ENCODE measurements around the gene RRP9. TPM values are rescaled to one million over a fixed set of nuclear protein-coding genes. Genes with fewer than 3 reads are reported as not detected.

RRP9 gene
- total RNA-seq, 1 experiment from 2014 or later: 71.3 TPM

DNA sequence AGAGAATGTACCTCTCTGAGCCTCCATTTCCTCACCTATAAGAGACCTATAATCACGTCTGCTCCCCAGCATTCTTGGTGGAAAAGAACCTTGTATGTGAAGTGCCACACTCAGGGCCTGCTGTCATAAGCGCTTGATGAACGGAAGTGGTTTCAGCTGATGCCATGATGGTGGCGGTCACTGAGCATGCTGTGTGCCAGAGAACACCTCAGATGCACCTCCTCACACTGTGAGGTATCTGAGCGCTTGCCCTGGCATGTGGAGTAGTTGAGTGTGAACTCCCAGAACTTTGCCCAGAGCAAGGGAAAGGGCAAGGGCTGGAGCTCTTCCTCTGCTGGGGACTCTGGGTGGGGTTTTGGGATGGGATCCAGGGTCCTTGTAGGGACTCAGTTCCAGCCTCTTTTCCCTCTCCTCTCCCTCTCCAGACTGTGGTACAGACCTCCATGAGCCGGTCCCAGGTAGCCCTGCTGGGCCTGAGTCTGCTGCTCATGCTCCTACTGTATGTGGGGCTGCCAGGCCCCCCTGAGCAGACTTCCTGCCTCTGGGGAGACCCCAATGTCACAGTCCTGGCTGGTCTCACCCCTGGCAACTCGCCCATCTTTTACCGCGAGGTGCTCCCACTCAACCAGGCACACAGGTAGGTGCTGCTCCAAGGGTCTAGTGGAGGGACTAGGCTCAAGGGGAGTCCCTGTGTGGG lies 35.9 kb upstream of the RRP9 start:
- no peak for TF ChIP-seq POLR2AphosphoS5 (IDR thresholded peaks at IDR 0.05; ENCODE audit: low read depth, low read length)
- no peak for TF ChIP-seq RAD21 (IDR thresholded peaks at IDR 0.05; ENCODE audit: low read depth)
- TF ChIP-seq EZH2phosphoT487 (IDR thresholded peaks at IDR 0.05; ENCODE audit: borderline replicate concordance): no peak
- TF ChIP-seq EZH2 (IDR thresholded peaks at IDR 0.05): no peak
- no peak for TF ChIP-seq POLR2A (IDR thresholded peaks at IDR 0.05; ENCODE audit: borderline replicate concordance, extremely low read depth, insufficient read depth, insufficient read length)
- TF ChIP-seq, protein P1, sequence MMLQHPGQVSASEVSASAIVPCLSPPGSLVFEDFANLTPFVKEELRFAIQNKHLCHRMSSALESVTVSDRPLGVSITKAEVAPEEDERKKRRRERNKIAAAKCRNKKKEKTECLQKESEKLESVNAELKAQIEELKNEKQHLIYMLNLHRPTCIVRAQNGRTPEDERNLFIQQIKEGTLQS (IDR thresholded peaks at IDR 0.05): no peak
- TF ChIP-seq JUND (IDR thresholded peaks at IDR 0.05): no peak
- TF ChIP-seq SRF (IDR thresholded peaks at IDR 0.05; ENCODE audit: low read depth): no peak
- no TSS peak for BruUV-seq (replicated peaks)
- ChIA-PET POLR2A (interaction anchor here (1.0 kb wide), 1 partner anchor 36 kb away, joined by 3 read pairs; the partner anchor contains the start of genes PARP3 and RRP9), RAD21 (ENCODE audit: low non-redundant PET in 1 of 2, low total read pairs in 2 of 2, uncharacterized antibody in 2 of 2, unreplicated experiment in 2 of 2) (no interaction called here), CTCF (no interaction called here)
- Histone ChIP-seq H3K9me3 (ENCODE audit: control insufficient read depth in 1 of 2, insufficient read depth in 1 of 2, low read depth in 1 of 2, low read length in 2 of 2) (no peaks in the 10 kb centered on the region), H3K4me2 (ENCODE audit: low read length) (no peak overlapping the region), H3K9me2 (ENCODE audit: insufficient read depth) (no peaks in the 10 kb centered on the region), H3K9ac (ENCODE audit: low read length) (no peak overlapping the region), H3K79me2 (ENCODE audit: insufficient read depth, low read length) (peaks cover 22% of the 10 kb centered on the region), H3K27me3 (ENCODE audit: insufficient read depth, low read length) (no peaks in the 10 kb centered on the region), H3K27ac (ENCODE audit: low read depth, low read length) (no peak overlapping the region), H3K4me1 (ENCODE audit: control insufficient read depth in 1 of 2, insufficient read depth in 2 of 2, low read length in 2 of 2) (peaks cover 30 to 41% of the 10 kb centered on the region in 2 experiments), H3K4me3 (replicated peaks in 1 of 2; ENCODE audit: low read depth in 1 of 2, low read length in 2 of 2) (no peak overlapping the region), H4K20me1 (ENCODE audit: insufficient read depth) (no peaks in the 10 kb centered on the region), H2AFZ (ENCODE audit: low read depth, low read length, poor library complexity, severe bottlenecking) (no peak overlapping the region), H3K36me3 (ENCODE audit: control insufficient read depth in 1 of 2, insufficient read depth in 2 of 2, low read length in 2 of 2) (no peaks in the 10 kb centered on the region)
- no peak for DNase-seq (ENCODE audit: low read depth, low spot score)
- intact Hi-C loops (cut with micrococcal nuclease): no loop called here
- ATAC-seq: no peak

DNA sequence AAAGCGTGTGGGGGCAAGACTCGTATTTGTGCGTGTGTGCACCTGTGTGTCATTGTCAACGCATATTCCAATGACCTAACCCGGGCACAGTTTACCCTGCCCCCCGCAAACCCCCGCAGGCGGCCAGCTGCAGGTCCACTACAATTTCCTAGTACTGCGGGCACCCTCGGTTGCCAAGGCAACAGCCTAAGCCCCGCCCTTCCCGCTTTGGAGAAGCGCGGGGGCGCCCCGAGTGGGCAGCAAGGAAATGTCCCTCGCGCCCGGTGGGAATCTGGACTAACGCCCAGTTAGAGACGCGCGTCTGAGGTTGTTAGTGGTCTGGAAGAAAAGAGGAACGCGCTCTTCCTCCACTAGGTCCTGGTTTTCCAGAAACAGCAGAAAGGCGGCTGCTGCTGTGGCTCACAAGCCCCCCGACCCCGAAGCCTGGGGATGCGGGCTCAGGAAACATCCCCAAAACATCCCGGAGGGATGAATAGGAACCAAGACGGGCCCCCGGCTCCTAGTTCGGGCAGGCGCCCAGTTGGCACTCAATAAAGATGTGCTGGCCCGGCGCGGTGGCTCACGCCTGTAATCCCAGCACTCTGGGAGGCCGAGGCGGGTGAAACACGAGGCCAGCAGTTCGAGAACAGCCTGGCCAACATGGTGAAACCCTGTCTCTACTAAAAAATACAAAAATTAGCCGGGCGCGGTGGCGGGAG lies 34.3 kb upstream of the RRP9 start:
- ATAC-seq: peak; percentile 16; the same call in 1 of the 2 replicates
- ChIA-PET RAD21 (ENCODE audit: low non-redundant PET in 1 of 2, low total read pairs in 2 of 2, uncharacterized antibody in 2 of 2, unreplicated experiment in 2 of 2) (interaction anchor here in 1 of 2 experiments (0.9 kb wide), 1 partner anchor 33 kb away, joined by 4 read pairs; no protein-coding TSS in a partner anchor), POLR2A (interaction anchor here (1.0 to 1.4 kb wide), 2 partner anchors 33 to 34 kb away, joined by 3 to 4 read pairs; partner anchors contain the start of genes PARP3 and RRP9), CTCF (interaction anchor here (1.5 kb wide), 1 partner anchor 15 kb away, joined by 3 read pairs; no protein-coding TSS in a partner anchor)
- Histone ChIP-seq H3K9ac (ENCODE audit: low read length) (peak overlapping the region; percentile 100), H3K79me2 (ENCODE audit: insufficient read depth, low read length) (peaks cover 32% of the 10 kb centered on the region), H3K27ac (ENCODE audit: low read depth, low read length) (no peak overlapping the region; the same call in 1 of the 2 replicates), H3K36me3 (ENCODE audit: control insufficient read depth in 1 of 2, insufficient read depth in 2 of 2, low read length in 2 of 2) (peaks cover 3 to 8% of the 10 kb centered on the region in 2 experiments; a peak in 2 of 4 replicates), H3K4me3 (replicated peaks in 1 of 2; ENCODE audit: low read depth in 1 of 2, low read length in 2 of 2) (peak overlapping the region; percentile 93 to 99), H3K9me3 (ENCODE audit: control insufficient read depth in 1 of 2, insufficient read depth in 1 of 2, low read depth in 1 of 2, low read length in 2 of 2) (no peaks in the 10 kb centered on the region), H3K9me2 (ENCODE audit: insufficient read depth) (no peaks in the 10 kb centered on the region), H3K27me3 (ENCODE audit: insufficient read depth, low read length) (no peaks in the 10 kb centered on the region), H3K4me1 (ENCODE audit: control insufficient read depth in 1 of 2, insufficient read depth in 2 of 2, low read length in 2 of 2) (peaks cover 17 to 37% of the 10 kb centered on the region in 2 experiments), H2AFZ (ENCODE audit: low read depth, low read length, poor library complexity, severe bottlenecking) (no peak overlapping the region), H3K4me2 (ENCODE audit: low read length) (peak overlapping the region; percentile 91), H4K20me1 (ENCODE audit: insufficient read depth) (no peaks in the 10 kb centered on the region)
- DNase-seq (ENCODE audit: low read depth, low spot score): no peak
- intact Hi-C loops (cut with micrococcal nuclease): no loop called here
- TF ChIP-seq CBX3 (IDR thresholded peaks at IDR 0.05; ENCODE audit: low read depth) (no peak), TCF7L2 (IDR thresholded peaks at IDR 0.05; ENCODE audit: borderline replicate concordance, extremely low read depth, insufficient read depth, insufficient read length) (no peak)
- TF ChIP-seq, protein P2, sequence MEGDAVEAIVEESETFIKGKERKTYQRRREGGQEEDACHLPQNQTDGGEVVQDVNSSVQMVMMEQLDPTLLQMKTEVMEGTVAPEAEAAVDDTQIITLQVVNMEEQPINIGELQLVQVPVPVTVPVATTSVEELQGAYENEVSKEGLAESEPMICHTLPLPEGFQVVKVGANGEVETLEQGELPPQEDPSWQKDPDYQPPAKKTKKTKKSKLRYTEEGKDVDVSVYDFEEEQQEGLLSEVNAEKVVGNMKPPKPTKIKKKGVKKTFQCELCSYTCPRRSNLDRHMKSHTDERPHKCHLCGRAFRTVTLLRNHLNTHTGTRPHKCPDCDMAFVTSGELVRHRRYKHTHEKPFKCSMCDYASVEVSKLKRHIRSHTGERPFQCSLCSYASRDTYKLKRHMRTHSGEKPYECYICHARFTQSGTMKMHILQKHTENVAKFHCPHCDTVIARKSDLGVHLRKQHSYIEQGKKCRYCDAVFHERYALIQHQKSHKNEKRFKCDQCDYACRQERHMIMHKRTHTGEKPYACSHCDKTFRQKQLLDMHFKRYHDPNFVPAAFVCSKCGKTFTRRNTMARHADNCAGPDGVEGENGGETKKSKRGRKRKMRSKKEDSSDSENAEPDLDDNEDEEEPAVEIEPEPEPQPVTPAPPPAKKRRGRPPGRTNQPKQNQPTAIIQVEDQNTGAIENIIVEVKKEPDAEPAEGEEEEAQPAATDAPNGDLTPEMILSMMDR (IDR thresholded peaks at IDR 0.05 in 2 of 3, conservative IDR thresholded peaks at IDR 0.05 in 1 of 3; ENCODE audit: borderline replicate concordance in 1 of 3, insufficient read depth in 1 of 3, low read depth in 2 of 3, low read length in 2 of 3): peak in 1 of 3 experiments; percentile 24; a peak in 2 of 6 replicates
- BruUV-seq (replicated peaks): TSS peak; percentile 78
